Body of pancreas (tissue), 4 donors: ENCODE data around the gene GPRIN2. TPM values are rescaled to one million over a fixed set of nuclear protein-coding genes. Genes with fewer than 3 reads are reported as not detected.

Source experiments
- ATAC-seq: fragments of 150-250 bp; one replicate; pipeline ENCODE4 v1.9.1; 2016
- DNase-seq, 4 donors: peaks; one replicate each; pipeline ENCODE4 v3.0.0-alpha.2; 2019
- H3K27ac ChIP-seq, 4 donors: fragments of 200-600 bp; sonication (generic); 1 replicate in 3 of 4; 2 replicates in 1 of 4; pipeline versions ENCODE4 v1.5.1 to v1.6.1; 2016 to 2019; ENCODE audit warnings: mild to moderate bottlenecking in 1 of 4, mixed read lengths in 1 of 4, moderate library complexity in 1 of 4
- H3K27me3 ChIP-seq, 2 donors: fragments of 200-600 bp; sonication (generic); one replicate each; pipeline ENCODE4 v1.6.0; 2016; ENCODE audit warnings: mild to moderate bottlenecking in 1 of 2
- H3K36me3 ChIP-seq, 2 donors: fragments of 200-600 bp; sonication (generic); replicated peaks in 1 of 2; 2 replicates each; pipeline ENCODE4 v1.5.1; 2016; ENCODE audit warnings: low read depth in 2 of 2; ENCODE audit not compliant: insufficient read depth in 1 of 2
- H3K4me1 ChIP-seq: fragments of 200-600 bp; sonication (generic); one replicate; pipeline ENCODE4 v1.6.0; 2016
- H3K4me3 ChIP-seq, 2 donors: fragments of 200-600 bp; sonication (generic); 1 replicate in 1 of 2; 2 replicates in 1 of 2; pipeline ENCODE4 v1.5.1; 2016 to 2019
- H3K9me3 ChIP-seq, 3 donors: fragments of 200-600 bp; sonication (generic); 1 replicate in 2 of 3; 2 replicates in 1 of 3; pipeline ENCODE4 v1.5.1; 2016
- POLR2A ChIP-seq, 3 donors: fragments of 450-650 bp; IDR thresholded peaks; one replicate each; pipeline ENCODE4 v1.6.1; 2016; ENCODE audit warnings: antibody characterized with exemption in 3 of 3, mild to moderate bottlenecking in 2 of 3
- WGBS, 2 donors: methylation state at CpG; one replicate each; pipeline ENCODE4 v1.1.5; 2017; 5-methylcytosine and 5-hydroxymethylcytosine counted together
- intact Hi-C: fragments of 100-400 bp; cut with DNase I; formaldehyde crosslinking; loops from one replicate; pipeline ENCODE4 v1.15.1; 2023
- total RNA-seq, 2 donors: library from RNA; depleted of rRNA; stranded (reverse); fragments of >200 nt; gene quantifications; one replicate each; pipeline ENCODE4 v1.1.0, GENCODE V29; 2016
- TF ChIP-seq, protein P1 (sequence below), 7 experiments: fragments of 450-650 bp in 4 of 7; fragments of 200-600 bp in 3 of 7; sonication (generic) in 3 of 7; IDR thresholded peaks; one replicate each; pipeline ENCODE4 v1.5.1; 2016 to 2019; ENCODE audit warnings: antibody characterized with exemption in 7 of 7

Gene GPRIN2
- total RNA-seq, 2 donors from 2014 or later, result 15.8 to 16.3 TPM

DNA sequence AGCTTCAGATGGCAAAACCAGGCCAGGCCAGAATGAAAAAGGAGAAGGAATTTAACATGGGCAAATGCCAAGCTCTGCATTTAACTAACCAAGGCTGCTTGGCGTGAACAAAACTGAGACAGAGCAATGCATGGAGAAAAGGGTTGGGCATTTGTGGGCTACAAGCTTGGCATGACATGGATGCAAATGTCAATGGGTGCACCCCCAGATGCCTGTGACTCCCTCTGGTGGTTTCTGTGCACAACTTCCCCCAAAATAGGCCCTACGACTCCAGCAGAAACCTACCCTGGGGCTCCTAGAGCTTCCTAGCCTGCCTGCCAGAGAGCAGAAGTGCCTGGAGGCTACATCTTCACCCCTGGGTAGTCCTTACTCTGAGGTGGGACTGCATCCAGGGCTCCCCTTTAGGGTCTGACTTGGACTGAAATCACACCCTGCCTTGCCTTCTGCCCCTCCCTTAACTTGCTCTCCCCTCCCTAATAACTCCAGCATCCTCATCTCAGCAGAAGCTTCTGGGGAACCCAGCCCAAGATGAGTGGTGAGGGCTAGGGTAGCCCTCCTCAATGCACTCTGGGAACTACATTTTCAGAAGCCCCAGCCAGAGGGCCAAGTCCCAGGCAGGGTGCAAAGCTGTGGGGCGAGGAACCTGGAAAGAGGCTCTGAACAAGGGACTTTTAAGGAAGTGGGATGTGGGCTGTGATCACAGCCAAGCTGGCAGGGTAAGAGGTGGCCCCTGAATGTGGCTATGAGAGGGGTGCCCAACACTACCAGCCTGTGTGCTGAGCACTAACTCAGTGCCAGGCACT is 11.3 kb downstream of the GPRIN2 start:
- Histone ChIP-seq H3K9me3 (no peaks in the 10 kb centered on the region), H3K27ac (no peak overlapping the region), H3K4me3 (no peak overlapping the region), H3K27me3 (no peaks in the 10 kb centered on the region), H3K36me3 (no peaks in the 10 kb centered on the region), H3K4me1 (peaks cover 11% of the 10 kb centered on the region)
- TF ChIP-seq, protein P1, sequence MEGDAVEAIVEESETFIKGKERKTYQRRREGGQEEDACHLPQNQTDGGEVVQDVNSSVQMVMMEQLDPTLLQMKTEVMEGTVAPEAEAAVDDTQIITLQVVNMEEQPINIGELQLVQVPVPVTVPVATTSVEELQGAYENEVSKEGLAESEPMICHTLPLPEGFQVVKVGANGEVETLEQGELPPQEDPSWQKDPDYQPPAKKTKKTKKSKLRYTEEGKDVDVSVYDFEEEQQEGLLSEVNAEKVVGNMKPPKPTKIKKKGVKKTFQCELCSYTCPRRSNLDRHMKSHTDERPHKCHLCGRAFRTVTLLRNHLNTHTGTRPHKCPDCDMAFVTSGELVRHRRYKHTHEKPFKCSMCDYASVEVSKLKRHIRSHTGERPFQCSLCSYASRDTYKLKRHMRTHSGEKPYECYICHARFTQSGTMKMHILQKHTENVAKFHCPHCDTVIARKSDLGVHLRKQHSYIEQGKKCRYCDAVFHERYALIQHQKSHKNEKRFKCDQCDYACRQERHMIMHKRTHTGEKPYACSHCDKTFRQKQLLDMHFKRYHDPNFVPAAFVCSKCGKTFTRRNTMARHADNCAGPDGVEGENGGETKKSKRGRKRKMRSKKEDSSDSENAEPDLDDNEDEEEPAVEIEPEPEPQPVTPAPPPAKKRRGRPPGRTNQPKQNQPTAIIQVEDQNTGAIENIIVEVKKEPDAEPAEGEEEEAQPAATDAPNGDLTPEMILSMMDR (IDR thresholded peaks at IDR 0.05), result peak in 4 of 7 experiments; percentile 18 to 34 (median 28)
- TF ChIP-seq POLR2A (IDR thresholded peaks at IDR 0.05), result no peak
- DNase-seq (peak in 2 of 4 donors; percentile 10 to 13), ATAC-seq (no peak)
- 66 to 71% methylated on average over 3 of the region's 3 CpGs for WGBS, 2 donors
- intact Hi-C loops, result no loop called here

DNA sequence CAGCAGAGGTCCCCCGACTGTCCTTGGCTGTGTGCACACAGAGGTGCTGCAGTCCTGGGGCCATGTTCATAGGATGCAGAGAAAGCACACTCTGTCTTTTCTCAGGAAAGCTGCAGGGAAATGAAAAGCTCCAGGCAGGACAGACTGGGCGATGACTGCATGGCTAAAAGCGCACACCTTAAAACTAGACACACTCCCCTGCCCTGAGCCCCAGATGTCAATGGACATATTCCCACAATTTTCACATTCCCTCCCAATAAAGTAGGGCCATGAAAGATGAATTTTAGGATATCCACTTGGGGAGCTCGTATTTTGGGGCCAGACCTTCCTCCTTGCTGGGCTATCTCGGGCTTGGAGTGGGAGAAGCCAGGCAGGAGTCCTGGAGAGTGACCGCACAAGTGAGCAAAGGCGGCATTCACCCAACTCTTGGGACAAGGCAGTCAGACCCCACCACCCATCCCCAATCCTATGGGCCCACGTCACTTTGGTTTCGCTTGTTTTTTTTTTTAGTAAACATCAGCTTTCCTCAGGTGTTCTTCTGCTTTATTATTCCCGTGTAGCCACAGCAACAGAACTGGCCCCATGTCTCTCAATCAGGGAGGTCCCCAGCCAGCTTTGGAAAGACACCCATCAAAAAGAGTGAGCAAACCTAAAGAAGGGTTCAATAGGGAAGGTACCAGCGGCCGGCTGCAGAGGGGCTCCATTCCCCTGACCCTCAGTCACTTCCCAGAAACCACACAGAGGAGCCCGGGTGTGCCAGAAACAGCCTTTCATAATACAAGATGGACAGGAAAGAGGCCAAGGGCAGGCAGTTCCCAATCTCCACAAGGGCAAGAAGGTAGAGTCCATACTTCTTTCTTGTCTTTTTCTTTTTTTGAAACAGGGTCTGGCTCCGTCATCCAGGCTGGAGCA is 12.7 kb downstream of the GPRIN2 start:
- H3K4me1 ChIP-seq, result peaks cover 24% of the 10 kb centered on the region
- intact Hi-C loops, result no loop called here
- DNase-seq (peak in 2 of 4 donors; percentile 11), ATAC-seq (no peak)
- 77 to 79% methylated on average over 14 of the region's 14 CpGs for WGBS, 2 donors
- H3K27ac ChIP-seq, result no peak overlapping the region
- no peaks in the 10 kb centered on the region for H3K36me3 ChIP-seq
- H3K9me3 ChIP-seq, result no peaks in the 10 kb centered on the region
- H3K27me3 ChIP-seq, result no peaks in the 10 kb centered on the region
- H3K4me3 ChIP-seq, result no peak overlapping the region
- TF ChIP-seq, protein P1 (IDR thresholded peaks at IDR 0.05), result no peak

GRCh38 chr10:46542567-46543465 is 13.6 kb downstream of the GPRIN2 start:
- intact Hi-C loops, result no loop called here
- Histone ChIP-seq H3K4me1 (peaks cover 25% of the 10 kb centered on the region), H3K4me3 (no peak overlapping the region), H3K27me3 (no peaks in the 10 kb centered on the region), H3K36me3 (no peaks in the 10 kb centered on the region), H3K27ac (no peak overlapping the region), H3K9me3 (no peaks in the 10 kb centered on the region)
- TF ChIP-seq, protein P1 (IDR thresholded peaks at IDR 0.05), result no peak
- no peak for TF ChIP-seq POLR2A (IDR thresholded peaks at IDR 0.05)
- ATAC-seq (no peak), DNase-seq (peak in 2 of 4 donors; percentile 11 to 14)
- WGBS, 2 donors, result 75 to 82% methylated on average over 7 of the region's 7 CpGs

DNA sequence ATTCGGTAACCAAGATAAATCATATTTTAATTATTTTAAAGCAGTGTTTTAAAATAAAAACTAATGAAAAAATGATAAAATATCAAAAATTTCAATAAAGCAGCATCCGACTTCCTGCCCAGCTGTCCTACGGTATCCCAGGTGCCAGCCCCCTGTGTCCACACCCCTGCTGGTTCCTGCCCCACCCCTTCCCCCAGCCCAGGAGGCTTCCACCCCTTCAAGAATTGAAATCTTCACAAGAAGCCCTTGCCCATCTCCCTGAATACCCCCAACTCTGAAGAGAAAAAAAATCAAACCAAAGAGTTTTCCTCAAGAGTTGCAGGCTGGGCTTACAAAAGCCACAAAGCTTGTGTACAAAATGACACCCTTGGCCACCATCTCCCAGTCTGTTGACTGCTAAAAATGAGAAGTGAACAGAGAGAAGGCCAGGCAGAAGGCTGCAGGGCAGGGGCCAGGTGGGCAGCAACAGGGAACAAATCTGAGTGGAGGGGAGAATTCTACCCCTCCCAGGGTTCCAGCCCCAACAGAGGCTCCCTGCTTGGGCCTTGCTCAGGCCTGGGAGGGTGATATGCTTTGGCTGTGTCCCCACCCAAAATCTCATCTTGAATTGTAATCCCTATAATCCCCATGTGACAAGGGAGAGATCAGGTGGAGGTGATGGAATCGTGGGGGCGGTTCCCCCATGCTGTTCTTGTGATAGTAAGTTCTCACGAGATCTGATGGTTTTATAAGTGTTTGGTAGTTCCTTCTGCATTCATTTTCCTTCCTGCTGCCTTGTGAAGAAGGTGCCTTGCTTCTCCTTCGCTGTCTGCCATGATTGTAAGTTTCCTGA is 14.5 kb downstream of the GPRIN2 start:
- Histone ChIP-seq H3K9me3 (no peaks in the 10 kb centered on the region), H3K27ac (no peak overlapping the region), H3K4me1 (peaks cover 25% of the 10 kb centered on the region), H3K36me3 (no peaks in the 10 kb centered on the region), H3K27me3 (no peaks in the 10 kb centered on the region), H3K4me3 (no peak overlapping the region)
- intact Hi-C loops, result no loop called here
- 82 to 89% methylated on average over 7 of the region's 7 CpGs for WGBS, 2 donors
- peak in 2 of 4 donors; percentile 11 to 13 for DNase-seq
- TF ChIP-seq, protein P1 (IDR thresholded peaks at IDR 0.05), result no peak
- no peak for TF ChIP-seq POLR2A (IDR thresholded peaks at IDR 0.05)
- ATAC-seq, result no peak
